GM04503 (cell line): ENCODE measurements around the gene OR10A4.
"Not testable (repeated sequence)": the region's sequence is repeated elsewhere in the genome, so short reads cannot be mapped to it uniquely, and the experiment has no call there.

Experiments used
- DNase-seq: peaks from one replicate; pipeline ENCODE4 v3.0.0-alpha.2; 2012; ENCODE audit warnings: low read depth

The OR10A4 gene

GRCh38 chr11:6898911-6899310, 22.5 kb downstream of the OR10A4 start:
- no peak for DNase-seq

- no peak for DNase-seq
Measured at GRCh38 chr11:6900327-6900999, 24.0 kb downstream of the OR10A4 start.

GRCh38 chr11:6904804-6905203, 28.4 kb downstream of the OR10A4 start:
- not testable (repeated sequence) for DNase-seq

GRCh38 chr11:6911378-6911777, 35.0 kb downstream of the OR10A4 start:
- DNase-seq = no peak

- no peak for DNase-seq
Measured at GRCh38 chr11:6911948-6912347, 35.5 kb downstream of the OR10A4 start.

GRCh38 chr11:6919698-6920097, 43.3 kb downstream of the OR10A4 start:
- no peak for DNase-seq

- DNase-seq = no peak
Measured at GRCh38 chr11:6920702-6921101, 44.3 kb downstream of the OR10A4 start, which contains the start of gene OR2D3. Gene OR2D3, plus strand, starts transcription at chr11:6921002. Its CDS starts 0 bp downstream, at chr11:6921002.

GRCh38 chr11:6925007-6925577, 48.7 kb downstream of the OR10A4 start:
- DNase-seq = no peak

- no peak for DNase-seq
Measured at GRCh38 chr11:6925636-6926207, 49.3 kb downstream of the OR10A4 start.

- peak; percentile 30 for DNase-seq
Measured at GRCh38 chr11:6926208-6927029, 50.0 kb downstream of the OR10A4 start, which contains the start of gene ZNF215. Gene ZNF215, plus strand, starts transcription at chr11:6926426. Its CDS starts 5,847 bp downstream, at chr11:6932273.

- DNase-seq = no peak
Measured at GRCh38 chr11:6927030-6927617, 50.7 kb downstream of the OR10A4 start.
